WI38 (cell line): Measurements from ENCODE around the gene SRGAP3.

Experiments
- H3K4me3 ChIP-seq: 2 replicates; pipeline ENCODE4 v1.5.1; 2011; ENCODE audit warnings: low read depth, mild to moderate bottlenecking, control low read depth, low read length
- CTCF ChIP-seq: IDR thresholded peaks from 2 replicates; pipeline ENCODE4 v1.5.1; 2012; ENCODE audit warnings: low read depth, mild to moderate bottlenecking, control low read depth, low read length

SRGAP3 gene

GRCh38 chr3:9125278-9125951 lies 124.0 kb downstream of the SRGAP3 start:
- TF ChIP-seq CTCF = no peak

GRCh38 chr3:9124730-9125129 lies 124.7 kb downstream of the SRGAP3 start:
- no peak for TF ChIP-seq CTCF
- H3K4me3 ChIP-seq = no peak overlapping the region

More at GRCh38 chr3:9125278-9125951, 124.0 kb downstream of the SRGAP3 start:
- no peak overlapping the region for H3K4me3 ChIP-seq

GRCh38 chr3:9123840-9124239 lies 125.6 kb downstream of the SRGAP3 start:
- no peak for TF ChIP-seq CTCF
- no peak overlapping the region for H3K4me3 ChIP-seq

- no peak overlapping the region for H3K4me3 ChIP-seq
- no peak for TF ChIP-seq CTCF
These were observed 126.6 kb downstream of the SRGAP3 start for GRCh38 chr3:9122732-9123364.

- no peak overlapping the region for H3K4me3 ChIP-seq
- TF ChIP-seq CTCF = no peak
These were observed 128.0 kb downstream of the SRGAP3 start for GRCh38 chr3:9121366-9122001.

- H3K4me3 ChIP-seq = no peak overlapping the region
- no peak for TF ChIP-seq CTCF
These were observed 130.1 kb downstream of the SRGAP3 start for GRCh38 chr3:9119331-9119730.

- no peak for TF ChIP-seq CTCF
- no peak overlapping the region for H3K4me3 ChIP-seq
These were observed 131.2 kb downstream of the SRGAP3 start for GRCh38 chr3:9118222-9118621.
